Liver (tissue), 3 donors: ENCODE measurements around the gene EDA2R.

Source experiments
- FOXA1 ChIP-seq: IDR thresholded peaks from 2 replicates; pipeline ENCODE4 v1.6.1; 2016; ENCODE audit warnings: antibody characterized with exemption
- GABPA ChIP-seq, 2 donors: IDR thresholded peaks in 1 of 2; conservative IDR thresholded peaks in 1 of 2; 2 replicates each; pipeline ENCODE4 v1.6.1; 2016; ENCODE audit warnings: antibody characterized with exemption in 2 of 2, mild to moderate bottlenecking in 1 of 2, moderate library complexity in 1 of 2
- HNF4A ChIP-seq, 2 donors: conservative IDR thresholded peaks; 2 replicates each; pipeline ENCODE4 v1.6.1; 2016; ENCODE audit warnings: antibody characterized with exemption in 2 of 2, mild to moderate bottlenecking in 2 of 2
- JUND ChIP-seq, 2 donors: IDR thresholded peaks; 2 replicates each; pipeline ENCODE4 v1.6.1; 2016; ENCODE audit warnings: antibody characterized with exemption in 2 of 2
- RAD21 ChIP-seq, 2 donors: IDR thresholded peaks; 2 replicates each; pipeline ENCODE4 v1.6.1; 2016; ENCODE audit warnings: antibody characterized with exemption in 2 of 2, mild to moderate bottlenecking in 2 of 2
- TAF1 ChIP-seq: conservative IDR thresholded peaks from 2 replicates; pipeline ENCODE4 v1.6.1; 2016; ENCODE audit warnings: antibody characterized with exemption, mild to moderate bottlenecking
- YY1 ChIP-seq: IDR thresholded peaks from 2 replicates; pipeline ENCODE4 v1.6.1; 2016; ENCODE audit warnings: antibody characterized with exemption, mild to moderate bottlenecking
- TF ChIP-seq, protein P1 (sequence below): fragments of 150-350 bp; IDR thresholded peaks from 2 replicates; pipeline ENCODE4 v1.5.1; 2017; ENCODE audit warnings: improper control_type of control experiment, low read depth, low read length; ENCODE audit not compliant: missing input control
- TF ChIP-seq, protein P2 (sequence below): IDR thresholded peaks from 2 replicates; pipeline ENCODE4 v1.6.1; 2016; ENCODE audit warnings: antibody characterized with exemption
- TF ChIP-seq, protein P3 (sequence below): IDR thresholded peaks from 2 replicates; pipeline ENCODE4 v1.6.1; 2016; ENCODE audit warnings: antibody characterized with exemption
- donor health status: healthy.
- donor health status: healthy.

DNA sequence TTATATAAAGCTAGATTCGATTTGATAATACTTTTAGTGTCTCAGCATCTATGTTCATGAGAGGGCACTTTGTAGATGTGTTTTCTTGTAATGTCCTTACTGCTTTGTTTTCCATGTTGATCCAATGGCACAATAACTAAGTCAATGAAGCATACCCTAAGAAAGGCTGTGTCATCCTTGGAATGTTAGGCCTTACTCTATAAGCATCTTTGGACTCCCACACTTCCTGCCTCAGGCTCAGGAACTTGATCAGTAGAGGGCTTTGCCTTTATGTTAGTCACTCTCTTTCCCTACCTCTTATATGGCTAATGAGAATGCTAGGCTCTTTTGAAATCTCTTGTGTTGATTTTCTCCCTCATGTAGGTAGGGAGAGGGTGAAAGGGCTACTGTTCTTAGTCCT lies 33.2 kb upstream of the EDA2R start:
- TF ChIP-seq JUND (IDR thresholded peaks at IDR 0.05) = no peak
- TF ChIP-seq, protein P1, sequence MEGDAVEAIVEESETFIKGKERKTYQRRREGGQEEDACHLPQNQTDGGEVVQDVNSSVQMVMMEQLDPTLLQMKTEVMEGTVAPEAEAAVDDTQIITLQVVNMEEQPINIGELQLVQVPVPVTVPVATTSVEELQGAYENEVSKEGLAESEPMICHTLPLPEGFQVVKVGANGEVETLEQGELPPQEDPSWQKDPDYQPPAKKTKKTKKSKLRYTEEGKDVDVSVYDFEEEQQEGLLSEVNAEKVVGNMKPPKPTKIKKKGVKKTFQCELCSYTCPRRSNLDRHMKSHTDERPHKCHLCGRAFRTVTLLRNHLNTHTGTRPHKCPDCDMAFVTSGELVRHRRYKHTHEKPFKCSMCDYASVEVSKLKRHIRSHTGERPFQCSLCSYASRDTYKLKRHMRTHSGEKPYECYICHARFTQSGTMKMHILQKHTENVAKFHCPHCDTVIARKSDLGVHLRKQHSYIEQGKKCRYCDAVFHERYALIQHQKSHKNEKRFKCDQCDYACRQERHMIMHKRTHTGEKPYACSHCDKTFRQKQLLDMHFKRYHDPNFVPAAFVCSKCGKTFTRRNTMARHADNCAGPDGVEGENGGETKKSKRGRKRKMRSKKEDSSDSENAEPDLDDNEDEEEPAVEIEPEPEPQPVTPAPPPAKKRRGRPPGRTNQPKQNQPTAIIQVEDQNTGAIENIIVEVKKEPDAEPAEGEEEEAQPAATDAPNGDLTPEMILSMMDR = no peak
- TF ChIP-seq GABPA (IDR thresholded peaks at IDR 0.05 in 1 of 2, conservative IDR thresholded peaks at IDR 0.05 in 1 of 2) = no peak
- no peak for TF ChIP-seq RAD21 (IDR thresholded peaks at IDR 0.05)
- TF ChIP-seq, protein P2, sequence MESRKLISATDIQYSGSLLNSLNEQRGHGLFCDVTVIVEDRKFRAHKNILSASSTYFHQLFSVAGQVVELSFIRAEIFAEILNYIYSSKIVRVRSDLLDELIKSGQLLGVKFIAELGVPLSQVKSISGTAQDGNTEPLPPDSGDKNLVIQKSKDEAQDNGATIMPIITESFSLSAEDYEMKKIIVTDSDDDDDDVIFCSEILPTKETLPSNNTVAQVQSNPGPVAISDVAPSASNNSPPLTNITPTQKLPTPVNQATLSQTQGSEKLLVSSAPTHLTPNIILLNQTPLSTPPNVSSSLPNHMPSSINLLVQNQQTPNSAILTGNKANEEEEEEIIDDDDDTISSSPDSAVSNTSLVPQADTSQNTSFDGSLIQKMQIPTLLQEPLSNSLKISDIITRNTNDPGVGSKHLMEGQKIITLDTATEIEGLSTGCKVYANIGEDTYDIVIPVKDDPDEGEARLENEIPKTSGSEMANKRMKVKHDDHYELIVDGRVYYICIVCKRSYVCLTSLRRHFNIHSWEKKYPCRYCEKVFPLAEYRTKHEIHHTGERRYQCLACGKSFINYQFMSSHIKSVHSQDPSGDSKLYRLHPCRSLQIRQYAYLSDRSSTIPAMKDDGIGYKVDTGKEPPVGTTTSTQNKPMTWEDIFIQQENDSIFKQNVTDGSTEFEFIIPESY = no peak
- no peak for TF ChIP-seq TAF1
- no peak for TF ChIP-seq HNF4A (conservative IDR thresholded peaks at IDR 0.05)
- no peak for TF ChIP-seq YY1
- TF ChIP-seq, protein P3, sequence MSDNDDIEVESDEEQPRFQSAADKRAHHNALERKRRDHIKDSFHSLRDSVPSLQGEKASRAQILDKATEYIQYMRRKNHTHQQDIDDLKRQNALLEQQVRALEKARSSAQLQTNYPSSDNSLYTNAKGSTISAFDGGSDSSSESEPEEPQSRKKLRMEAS = no peak
- no peak for TF ChIP-seq FOXA1
